GM23338 (cell line): ENCODE measurements around the gene PLCH2.

Experiments
- CTCF ChIP-seq, 2 experiments: fragments of 200-600 bp in 1 of 2; sonication (generic) in 1 of 2; conservative IDR thresholded peaks; 2 replicates each; pipeline versions ENCODE4 v1.5.1 to v1.6.1; 2016 to 2017; ENCODE audit warnings: antibody characterized with exemption in 2 of 2, low read depth in 2 of 2, mild to moderate bottlenecking in 2 of 2, moderate library complexity in 1 of 2
- ETS1 ChIP-seq: IDR thresholded peaks from 2 replicates; pipeline ENCODE4 v1.6.1; 2016; ENCODE audit warnings: antibody characterized with exemption
- EZH2phosphoT487 ChIP-seq: fragments of 200-600 bp; sonication (generic); IDR thresholded peaks from one replicate; pipeline ENCODE4 v1.8.1; 2018; ENCODE audit warnings: antibody characterized with exemption; ENCODE audit not compliant: unreplicated experiment
- POLR2AphosphoS5 ChIP-seq: IDR thresholded peaks from 2 replicates; pipeline ENCODE4 v1.6.1; 2016; ENCODE audit warnings: antibody characterized with exemption, low read depth
- REST ChIP-seq: IDR thresholded peaks from one replicate; pipeline ENCODE4 v1.6.1; 2018; ENCODE audit warnings: antibody characterized with exemption; ENCODE audit not compliant: unreplicated experiment

- no peak for TF ChIP-seq POLR2AphosphoS5
- no peak for TF ChIP-seq EZH2phosphoT487
- TF ChIP-seq ETS1 = no peak
- TF ChIP-seq CTCF (conservative IDR thresholded peaks at IDR 0.05; ENCODE audit: low read depth in 2 of 2) = no peak
- no peak for TF ChIP-seq REST
Measured at GRCh38 chr1:2534315-2534686, 58.2 kb downstream of the PLCH2 start.
